ENCODE data around the gene IMPA2.
"Not testable (repeated sequence)": the region's sequence is repeated elsewhere in the genome, so short reads cannot be mapped to it uniquely, and the experiment has no call there.

The IMPA2 gene

DNA sequence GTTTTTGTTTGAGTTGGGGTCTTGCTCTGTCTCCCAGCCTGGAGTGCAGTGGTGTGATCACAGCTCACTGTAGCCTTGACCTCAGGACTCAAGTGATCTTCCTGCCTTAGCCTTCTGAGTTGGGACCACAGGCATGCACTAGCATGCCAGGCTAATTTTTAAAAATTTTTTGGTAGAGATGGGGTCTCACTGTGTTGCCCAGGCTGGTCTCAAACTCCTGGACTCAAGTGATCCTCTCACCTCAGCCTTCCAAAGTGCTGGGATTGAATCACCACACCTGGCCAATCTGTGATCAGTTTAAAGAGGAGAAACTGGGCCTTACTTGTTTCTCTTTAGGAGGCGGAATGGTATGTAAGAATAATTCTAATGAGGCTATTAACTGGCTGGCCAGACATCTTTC, 49.9 kb downstream of the IMPA2 start:
- no peak for DNase-seq

DNA sequence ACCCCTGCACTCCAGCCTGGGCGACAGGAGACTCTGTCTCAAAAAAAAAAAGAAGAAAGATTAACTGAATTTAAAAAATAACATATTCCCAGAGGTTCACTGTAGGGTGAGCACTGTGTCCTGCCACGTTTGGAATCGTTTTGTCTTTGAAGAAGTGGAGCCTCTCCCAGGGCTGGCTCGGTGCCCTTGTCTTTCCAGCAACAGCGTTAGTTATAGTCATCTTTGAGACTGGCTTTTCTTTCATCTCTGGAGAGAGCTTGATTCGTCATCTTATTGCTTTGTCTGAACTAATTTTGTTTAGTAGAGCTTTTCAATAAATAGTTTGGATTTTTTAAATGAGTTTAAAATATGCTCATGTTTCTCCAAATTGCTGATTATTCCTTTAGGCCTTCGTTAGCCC, 50.5 kb downstream of the IMPA2 start:
- no peak for DNase-seq

DNA sequence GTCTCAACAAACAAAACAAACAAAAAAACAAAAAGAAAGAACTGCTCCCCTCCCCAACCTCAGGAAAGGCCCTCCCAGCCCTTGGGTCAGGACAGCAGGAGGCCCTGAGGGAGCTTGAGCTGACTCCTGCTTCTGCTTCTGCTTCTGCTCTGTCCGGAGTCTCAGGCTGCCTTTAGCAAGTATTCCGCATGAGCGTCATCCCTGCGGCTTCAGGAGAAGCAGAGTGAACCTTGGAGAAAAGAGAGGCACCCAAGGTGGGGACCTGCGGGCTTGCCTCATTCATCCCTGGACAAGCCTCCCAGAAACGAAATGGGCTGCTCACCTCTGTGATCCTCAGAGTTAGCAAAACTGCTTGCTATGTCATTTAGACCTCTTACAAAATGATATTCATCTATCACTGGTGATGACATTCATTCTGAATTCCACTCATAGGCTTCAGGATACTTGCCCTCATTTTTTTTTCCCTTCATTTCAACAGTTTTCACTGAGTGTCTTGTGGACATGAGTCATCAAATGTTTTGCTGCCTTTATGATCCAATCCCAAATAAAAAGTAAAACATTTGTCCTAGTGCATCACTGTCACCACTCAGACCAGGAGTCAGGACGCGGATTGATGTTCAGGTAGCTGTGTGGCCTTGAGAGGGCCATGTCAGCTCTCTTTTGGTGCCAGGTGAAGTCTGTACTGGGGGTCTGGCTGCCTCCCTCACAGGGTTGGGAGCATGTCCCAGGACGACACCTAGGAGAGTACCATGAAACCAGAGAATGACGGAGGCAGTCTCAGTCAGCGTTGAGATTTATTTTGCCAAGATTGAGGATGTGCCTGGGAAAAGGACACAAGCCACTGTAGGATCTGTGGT, 51.7 kb downstream of the IMPA2 start:
- DNase-seq: no peak

DNA sequence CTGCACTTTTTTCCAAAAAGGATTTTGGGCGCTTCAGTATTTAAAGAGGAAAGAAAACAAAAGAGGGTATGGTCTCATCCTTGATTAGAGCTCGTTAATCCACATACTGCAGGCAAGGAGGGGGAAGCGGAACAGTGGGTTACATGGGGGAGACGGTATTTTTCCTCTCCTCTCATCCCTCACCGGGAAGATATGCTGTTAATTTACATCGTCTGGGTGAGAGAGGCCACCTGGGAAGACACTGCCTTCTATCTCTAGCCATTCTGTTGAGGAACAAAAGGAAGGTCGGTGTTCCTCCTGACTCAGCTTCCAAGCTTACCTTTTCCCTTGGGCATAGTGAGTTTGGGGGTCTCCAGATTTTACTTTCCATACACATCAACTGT, 52.3 kb downstream of the IMPA2 start:
- no peak for DNase-seq

DNA sequence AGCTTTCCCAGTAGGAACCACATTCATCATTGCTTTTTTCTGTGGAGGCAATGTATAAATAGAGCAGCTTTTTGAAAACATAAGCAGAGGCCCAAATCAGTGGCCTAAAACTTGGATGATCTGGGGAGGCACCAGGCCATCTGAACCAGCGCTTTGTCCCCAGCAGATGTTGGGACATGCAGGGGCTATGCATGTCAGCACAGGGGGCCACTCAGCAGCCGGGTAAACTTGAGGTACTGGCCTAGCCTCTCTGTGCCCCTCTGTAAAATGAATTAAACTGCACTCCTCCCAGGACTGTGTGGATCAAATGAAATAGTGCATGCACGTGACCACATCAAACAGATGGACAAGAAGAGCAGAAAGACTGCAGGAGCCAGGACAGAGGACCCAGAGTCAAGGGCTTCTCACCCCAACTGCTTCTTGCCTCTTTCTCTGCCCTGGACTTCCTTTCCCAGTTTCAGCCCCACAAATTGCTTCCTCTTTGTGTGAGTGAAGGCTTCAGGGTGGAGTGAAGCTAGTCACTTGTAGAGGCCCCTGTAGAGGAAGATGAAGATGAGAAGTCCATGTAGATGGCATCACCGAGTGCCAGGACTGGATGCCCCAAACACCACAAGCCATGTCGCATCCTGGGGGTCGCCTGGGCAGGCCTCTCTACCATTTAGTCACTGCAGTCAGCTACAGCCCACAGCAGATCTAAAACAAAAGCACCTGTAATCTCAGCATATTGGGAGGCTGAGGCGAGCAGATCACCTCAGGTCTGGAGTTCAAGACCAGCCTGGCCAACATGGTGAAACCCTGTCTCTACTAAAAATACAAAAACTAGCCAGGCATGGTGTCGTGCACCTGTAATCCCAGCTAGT, 53.2 kb downstream of the IMPA2 start:
- DNase-seq: no peak

DNA sequence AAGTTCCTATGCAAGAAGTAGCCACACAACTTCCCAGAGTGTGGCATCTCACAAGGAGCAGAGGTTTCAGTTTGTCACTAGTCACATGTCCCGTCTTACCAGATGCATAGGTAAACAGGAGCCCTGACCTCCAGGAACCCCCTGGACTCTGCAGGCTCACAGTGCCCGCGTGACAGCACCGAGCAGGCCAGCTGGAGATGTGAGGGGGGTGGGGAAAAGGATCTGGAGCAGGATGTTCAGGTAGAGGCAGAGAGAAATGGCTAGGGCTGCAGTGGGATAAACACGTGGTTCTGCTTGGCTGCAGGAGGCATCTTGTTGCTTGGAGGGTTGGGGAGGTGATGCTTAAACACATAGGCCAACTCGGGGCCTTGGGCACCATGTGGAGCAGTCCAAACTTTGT, 54.2 kb downstream of the IMPA2 start:
- no peak for DNase-seq

DNA sequence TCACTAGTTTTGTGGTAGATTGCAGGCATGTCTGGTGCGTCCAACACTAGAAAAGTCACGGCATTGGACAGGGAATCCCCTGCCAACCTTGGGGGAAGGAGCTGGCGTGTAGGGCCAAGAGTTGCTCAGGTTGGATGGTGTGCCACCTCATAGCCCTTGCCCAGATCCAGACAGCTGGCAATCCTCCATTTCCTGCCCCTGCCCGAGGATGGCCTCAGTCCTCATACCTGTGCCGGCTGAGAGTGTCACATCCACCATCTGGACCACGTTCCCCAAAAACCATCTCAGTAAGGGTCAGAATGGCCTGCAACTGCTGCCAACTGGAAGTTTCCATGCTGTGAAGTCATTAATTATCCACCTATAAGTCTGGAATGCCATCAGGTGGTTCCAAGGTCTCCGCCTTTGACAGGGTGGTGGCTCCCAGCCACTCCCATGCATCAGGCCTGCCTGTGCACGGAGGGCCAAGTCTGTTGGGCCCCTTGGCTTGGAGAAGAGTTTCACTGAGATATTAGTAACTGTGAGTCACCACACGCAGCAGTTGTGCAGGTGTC, 55.0 kb downstream of the IMPA2 start:
- DNase-seq: no peak

DNA sequence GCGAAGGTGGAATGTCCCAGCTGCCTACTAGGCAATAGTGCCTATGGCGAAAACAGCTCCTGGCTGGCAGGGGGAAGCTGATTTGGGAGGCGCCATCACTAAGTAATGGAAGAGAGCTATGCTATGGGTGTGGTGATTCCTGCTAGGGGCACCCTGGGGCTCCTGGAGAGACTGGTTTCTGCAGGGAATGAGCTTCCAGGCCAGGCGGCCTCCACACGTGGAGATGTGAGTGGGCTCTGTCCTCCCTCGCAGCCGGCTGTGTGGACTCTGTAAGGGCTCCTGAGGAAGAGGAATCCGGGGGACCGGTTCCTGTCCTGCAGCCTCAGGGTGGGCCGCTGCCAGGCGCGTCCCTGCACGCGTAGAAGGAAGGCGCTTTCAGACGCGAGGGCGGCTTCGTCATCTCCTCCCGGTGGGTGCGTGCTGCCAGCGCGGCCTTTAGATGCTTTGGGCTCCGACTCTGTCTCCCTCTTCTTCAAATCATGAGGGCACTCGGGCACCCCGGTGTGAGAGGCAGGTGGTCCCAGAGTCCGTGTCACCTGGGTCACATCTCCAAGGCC, 56.9 kb downstream of the IMPA2 start:
- DNase-seq: no peak

DNA sequence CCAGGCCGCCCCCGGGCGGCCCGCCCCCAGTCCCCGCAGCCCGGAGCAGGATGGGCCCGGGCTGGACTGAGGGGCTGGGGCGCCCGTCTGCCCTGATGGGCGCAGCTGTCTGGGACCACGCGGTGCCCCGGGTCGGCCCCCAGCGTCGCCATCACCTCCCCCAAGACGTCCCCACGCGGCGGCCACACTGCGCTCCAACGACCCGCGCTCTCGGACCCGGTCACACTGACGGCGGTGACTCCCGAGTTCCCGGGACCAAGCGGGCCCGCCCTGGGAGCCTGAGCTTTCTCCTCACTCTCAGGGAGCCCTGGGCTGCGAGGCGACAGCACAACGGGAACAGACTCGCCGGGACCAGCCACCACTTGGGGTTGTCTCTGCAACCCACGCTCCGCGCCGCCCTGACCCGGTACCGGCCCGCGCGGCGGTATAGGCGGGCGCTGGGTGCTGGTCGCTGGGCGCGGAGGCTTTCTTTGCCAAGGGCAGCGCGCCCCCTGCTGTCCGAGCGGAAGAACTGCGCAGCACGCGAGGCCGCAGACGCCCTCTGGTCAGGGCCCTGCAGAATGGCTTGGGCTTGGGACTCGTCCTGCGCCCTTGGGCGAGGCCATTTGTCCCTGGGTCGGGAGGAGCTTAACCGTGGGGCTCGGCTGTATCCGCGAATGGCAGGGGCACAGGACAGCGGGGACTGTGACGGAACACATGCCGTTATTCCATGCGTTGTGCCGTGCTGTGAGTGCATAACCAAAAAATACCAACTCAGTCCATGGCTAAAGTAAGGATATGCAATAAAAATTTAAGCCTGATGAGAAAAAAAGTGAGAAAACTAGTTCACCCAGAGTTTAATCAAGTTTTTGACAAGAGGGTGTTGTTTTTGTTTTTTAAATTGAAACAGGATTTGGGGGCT, 57.6 kb downstream of the IMPA2 start:
- DNase-seq: peak; percentile 15

DNA sequence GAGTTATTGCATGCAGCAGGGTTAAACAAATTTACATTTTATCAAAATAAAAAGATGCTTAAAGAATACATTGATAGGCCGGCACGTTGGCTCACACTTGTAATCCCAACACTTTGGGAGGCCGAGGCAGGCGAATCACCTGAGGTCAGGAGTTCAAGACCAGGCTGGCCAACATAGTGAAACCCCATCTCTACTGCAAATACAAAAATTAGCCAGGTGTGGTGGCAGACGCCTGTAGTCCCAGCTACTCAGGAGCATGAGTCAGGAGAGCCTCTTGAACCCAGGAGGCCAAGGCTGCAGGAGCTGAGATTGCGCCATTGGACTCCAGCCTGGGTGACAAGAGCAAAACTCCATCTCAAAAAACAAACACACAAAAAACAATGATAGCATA, 58.2 kb downstream of the IMPA2 start:
- DNase-seq: not testable (repeated sequence)

DNA sequence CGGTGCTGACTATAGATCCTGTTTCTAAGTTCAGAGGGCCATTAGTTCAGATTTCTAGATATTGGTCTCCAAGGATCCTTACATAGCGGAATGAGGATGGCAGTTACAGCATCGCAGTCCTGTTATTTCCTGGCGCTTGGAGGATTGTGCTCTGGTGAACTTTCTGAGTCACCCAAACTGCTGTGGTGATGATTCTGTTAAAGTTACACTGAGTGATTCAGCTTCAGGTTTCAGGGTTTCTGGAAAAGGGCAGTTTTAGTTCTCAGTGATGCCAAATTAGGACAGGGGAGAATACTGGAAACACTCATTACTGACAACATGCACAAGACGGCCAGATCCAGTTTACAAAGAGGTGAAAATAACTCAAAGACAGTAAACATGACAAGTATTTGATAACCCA, 60.3 kb downstream of the IMPA2 start:
- no peak for DNase-seq

DNA sequence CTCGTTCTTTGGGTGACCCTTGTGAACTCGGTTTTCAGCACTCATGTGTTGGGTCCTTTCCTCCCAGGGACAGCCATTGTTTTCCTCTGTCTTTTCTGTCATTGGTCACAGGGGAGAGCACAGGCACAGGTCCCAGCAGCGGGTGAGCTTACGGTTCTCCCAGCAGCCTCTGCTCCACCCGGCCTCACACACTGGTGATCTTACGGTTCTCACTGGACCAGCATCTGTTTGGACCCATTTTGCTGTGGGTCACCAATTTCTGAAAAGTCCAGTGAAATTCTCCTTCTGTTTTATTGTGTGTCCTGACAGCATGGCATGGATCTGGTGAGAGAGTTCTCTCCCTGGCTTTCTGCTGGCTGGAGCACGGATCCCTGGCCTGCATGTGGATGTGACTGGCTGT, 62.5 kb downstream of the IMPA2 start:
- no peak for DNase-seq

DNA sequence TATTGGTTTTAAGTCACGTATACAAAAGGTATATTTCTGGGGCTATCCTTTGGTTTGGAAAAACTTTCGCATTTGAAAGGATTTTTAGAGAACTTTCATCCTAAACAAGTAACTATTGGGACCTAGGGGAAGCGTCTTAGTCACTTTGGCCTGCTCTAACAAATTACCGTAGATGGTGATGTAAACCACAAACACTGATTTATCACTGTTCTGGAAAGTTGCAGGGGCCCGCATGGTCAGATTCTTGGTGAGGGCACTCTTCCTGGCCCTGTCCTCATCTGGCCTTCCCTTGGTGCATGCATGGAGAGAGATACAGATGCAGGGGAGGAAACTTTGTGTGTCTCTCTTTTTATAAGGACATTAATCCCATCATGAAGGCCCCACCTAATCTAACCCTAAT, 63.3 kb downstream of the IMPA2 start:
- DNase-seq: no peak

DNA sequence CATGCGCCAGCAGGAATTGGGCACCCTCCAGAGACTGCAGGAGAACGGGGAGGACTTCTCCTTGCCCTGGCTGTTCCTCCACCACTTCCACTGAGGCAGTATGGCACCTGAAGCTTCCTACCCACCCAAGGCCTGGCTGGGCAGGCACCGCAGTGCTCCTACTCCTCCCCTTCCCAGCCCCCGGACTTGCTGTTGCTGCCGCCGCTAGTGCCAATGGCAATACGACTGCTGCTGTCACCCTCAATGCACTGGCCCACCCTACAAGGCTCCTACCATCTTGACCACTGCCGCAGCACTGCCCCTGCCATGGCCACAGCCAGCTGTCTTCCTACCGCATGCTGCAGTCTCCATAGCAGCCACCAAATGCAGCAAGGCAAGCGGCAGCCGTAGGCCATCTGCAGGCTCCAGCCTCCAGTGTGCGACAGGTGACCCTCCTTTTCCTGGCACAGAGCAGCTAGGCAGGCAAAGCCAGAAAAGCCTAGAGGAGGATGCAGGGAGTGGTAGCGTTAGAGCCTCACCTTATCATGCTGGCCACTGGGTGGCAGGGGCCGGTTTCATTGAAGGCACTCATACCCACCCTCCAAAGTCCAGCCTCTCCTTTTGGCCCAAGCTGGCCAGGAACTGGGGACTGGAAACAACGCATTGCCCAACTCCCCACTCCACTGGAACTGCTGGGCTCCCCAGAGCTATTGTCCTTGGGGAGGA, 64.9 kb downstream of the IMPA2 start:
- DNase-seq: no peak

DNA sequence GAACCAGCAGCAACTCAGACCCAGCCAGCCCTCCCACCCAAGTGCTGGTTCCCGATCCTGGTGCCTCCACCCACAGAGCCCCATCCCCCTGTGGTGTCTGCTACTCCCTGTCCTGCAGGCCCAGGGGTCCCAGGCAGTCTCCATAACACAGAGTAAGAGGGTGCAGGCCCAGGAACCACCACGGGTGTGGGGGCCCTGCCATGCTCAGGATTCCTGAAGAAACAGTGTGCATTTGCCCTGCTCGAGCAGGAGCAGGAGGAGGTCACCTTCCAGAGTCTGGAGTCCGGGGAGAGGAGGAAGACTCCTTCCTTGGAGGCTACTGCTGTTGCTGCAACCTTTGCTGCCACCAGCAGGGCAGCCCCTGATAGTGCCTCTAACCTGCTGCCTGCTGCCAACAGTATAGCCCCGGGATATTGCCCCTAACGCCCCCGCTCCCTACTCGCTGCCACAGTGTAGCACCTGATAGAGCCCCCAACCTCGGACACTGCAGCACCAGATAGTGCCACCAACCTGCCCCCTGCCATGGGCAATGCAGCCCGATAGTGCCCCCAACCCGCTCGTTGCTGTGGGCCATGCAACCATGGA, 65.5 kb downstream of the IMPA2 start:
- no peak for DNase-seq

DNA sequence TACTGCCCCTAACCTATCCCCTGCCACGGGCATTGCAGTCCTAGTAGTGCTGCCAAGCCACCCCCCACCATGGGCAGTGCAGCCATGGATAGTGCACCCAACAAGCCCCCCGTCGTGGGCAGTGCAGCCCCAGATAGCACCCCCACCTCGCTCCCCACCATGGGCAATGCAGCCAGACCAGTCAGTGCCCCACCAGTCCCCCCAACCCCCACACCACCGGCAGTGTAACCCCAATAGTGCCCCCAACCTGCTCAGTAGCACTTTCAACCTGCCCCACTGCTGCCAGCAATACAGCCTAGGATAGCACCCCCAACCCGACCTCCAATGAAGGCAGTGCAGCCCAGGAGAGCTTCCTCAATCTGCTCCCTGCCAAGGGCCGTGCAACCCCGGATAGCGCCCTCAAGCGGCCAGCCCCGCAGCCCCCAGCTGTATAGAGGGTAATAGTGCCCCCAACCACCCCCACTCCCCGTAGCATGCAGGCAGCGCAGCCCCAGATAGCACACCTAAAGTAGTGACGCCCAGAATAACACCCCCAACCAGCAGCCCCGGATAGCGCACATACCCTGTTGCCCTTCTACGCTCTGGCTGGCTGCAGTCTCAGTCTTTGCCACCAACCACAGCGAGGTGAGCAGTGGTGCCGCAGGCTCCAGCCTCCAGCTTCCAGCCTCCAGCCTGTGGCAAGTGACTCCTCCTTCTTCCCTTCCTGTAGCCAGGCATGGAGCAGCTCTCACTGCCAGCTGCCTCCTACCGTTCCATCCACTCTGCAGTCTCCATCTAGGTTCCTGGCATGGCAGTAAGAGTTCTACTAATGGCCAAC, 66.9 kb downstream of the IMPA2 start:
- no peak for DNase-seq

DNA sequence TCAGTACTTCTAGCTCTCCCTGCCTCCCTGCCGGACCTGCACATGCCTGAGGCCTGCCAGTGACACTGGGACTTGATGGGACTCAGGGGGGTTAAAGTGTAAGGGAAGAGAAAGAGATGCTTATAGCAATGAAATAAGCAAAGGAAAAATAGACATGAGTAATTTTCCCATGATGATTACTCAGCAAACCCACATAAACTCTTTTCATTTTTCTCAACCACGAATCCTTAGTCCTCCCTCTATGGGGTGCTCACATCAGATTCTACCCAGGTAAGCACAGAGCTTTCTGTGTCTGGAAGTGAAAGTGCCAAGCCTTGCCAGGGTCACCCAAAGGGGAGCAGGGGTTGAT, 67.5 kb downstream of the IMPA2 start:
- no peak for DNase-seq

DNA sequence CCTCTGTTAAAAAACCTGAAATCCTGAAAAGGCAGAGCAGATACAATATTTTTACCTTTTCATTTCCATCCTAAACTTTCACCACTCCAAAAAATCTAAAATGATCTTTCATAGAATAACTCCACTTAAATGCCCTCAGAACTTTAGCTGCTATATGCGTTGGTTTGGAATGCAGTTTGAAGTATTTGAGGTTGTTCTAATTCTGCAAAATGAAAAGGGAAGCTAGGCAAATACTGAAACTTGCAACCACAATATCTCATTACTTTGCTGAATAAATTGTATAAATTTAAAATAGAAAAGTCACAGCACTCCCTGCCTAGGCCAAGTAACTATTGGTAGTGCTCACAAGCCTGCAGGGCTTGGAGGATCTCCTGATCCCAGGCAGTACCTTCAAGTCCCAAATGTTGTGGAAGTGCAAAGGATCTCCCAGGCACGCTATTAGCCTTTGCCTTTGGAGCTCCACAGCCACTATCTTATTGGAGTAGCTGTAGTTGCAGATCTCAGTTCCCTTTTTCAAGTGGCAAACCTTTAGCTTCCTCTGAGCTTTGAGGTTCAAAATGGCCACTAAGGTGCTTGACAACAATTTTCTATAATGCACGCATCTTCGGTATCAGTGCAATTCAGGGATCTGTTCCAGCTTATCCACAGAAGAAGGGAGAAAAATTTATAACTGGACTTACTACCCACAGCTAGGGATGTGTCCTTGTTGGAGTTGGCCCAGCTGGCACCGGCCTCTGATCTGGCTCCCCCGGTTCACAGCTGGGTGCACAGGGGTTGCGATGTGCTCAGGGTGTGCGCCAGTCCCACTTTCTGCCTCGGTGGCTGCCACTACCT, 68.9 kb downstream of the IMPA2 start:
- no peak for DNase-seq

DNA sequence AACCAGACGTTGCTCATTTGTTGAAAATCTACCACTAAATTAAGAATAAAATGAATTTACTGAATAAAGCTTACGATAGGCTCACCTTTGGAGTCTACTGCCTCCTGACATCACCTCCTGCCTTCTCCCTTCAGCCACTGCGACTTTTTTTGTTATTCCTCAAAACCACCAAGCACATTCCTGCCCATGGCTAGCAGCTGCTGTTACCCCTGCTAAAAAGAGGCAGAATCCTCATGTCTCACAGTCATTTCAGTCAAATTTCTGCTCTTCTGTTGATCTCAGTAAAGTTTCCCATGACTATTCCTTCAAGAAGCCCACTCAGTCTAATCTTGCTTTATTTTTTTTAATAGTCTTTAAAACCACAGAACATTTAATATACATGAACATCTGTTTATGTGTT, 71.6 kb downstream of the IMPA2 start:
- no peak for DNase-seq

DNA sequence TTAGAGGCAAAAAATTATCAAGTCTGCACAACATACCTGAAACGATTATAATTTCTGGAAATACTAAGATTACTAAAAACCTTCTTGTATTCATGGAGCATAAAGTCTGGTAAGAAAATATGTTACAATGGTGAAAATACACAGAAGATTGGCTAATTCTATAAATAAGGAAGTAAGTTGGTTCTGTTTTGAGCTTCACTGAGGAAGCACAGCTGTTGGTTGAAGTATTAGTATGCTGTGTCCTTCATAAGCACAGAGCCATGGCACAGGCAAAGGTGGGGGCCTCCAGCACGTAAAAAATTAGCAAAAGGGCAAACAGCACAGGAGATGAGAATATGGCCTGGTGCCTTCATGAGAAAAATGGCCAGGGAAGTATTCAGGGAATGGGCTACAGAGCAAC, 72.0 kb downstream of the IMPA2 start:
- DNase-seq: no peak

Data from SHP77 treated with DMSO at 0.1 percent for 48 hours (cell line).